GM12892 (cell line): ENCODE results near the gene CD276.

ENCODE experiments used
- POLR2A ChIP-seq: IDR thresholded peaks from 2 replicates; pipeline ENCODE4 v1.6.1; 2011; ENCODE audit warnings: low read depth, low read length, control low read depth
- POLR2AphosphoS5 ChIP-seq: IDR thresholded peaks from 2 replicates; pipeline ENCODE4 v1.6.1; 2011; ENCODE audit warnings: low read depth, low read length, control low read depth

GRCh38 chr15:73711526-73711925, 27.3 kb downstream of the CD276 start:
- TF ChIP-seq POLR2AphosphoS5: no peak
- no peak for TF ChIP-seq POLR2A
